GM19467 (cell line): Measurements from ENCODE around the gene IKBKE.
"Not testable (repeated sequence)": the region's sequence is repeated elsewhere in the genome, so short reads cannot be mapped to it uniquely, and the experiment has no call there.

Experiments used
- ATAC-seq: cut with Tn5 transposase; IDR thresholded peaks from one replicate; pipeline ENCODE4 v1.9.1; 2021; ENCODE audit warnings: mild to moderate bottlenecking, moderate library complexity; ENCODE audit not compliant: unreplicated experiment

Gene IKBKE

DNA sequence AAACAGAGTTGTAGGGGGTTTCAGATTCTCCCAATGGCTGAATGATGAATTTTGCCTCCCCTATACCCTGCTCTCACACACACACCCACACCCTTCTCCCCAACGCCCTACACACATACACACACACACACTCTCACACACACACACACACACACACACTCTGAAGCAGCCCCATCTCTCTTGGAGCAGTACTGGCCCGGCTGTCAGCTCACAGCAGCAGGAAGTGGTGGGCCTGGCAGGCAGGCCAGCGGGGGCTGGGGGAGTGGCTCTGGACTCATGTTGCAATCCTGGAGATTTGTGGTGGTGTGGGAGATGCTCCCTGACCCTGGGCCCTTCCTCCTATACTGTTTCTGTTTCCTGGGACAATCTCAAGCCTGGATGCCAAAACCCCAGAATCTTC, 2.2 kb downstream of the IKBKE start:
- ATAC-seq = no peak

DNA sequence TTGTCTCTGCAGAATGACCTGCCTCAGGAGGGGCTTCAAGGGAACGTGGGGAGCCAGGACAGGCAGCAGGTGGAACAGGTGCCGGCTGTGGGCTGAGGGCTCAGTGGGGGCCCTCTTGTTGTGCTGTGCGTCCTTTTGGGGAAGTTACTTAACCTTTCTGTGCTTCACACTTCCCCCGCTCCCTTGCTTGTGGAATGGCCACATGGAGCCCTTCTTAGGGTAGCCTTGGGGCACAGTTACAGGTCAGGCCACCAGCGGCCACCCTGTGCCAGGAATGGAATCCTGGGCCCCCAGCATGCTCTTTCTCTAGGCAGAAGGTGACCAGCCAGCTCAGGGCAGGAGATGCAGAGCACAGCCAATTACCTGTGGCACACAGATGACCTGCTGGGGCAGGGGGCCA, 2.6 kb downstream of the IKBKE start:
- no peak for ATAC-seq

DNA sequence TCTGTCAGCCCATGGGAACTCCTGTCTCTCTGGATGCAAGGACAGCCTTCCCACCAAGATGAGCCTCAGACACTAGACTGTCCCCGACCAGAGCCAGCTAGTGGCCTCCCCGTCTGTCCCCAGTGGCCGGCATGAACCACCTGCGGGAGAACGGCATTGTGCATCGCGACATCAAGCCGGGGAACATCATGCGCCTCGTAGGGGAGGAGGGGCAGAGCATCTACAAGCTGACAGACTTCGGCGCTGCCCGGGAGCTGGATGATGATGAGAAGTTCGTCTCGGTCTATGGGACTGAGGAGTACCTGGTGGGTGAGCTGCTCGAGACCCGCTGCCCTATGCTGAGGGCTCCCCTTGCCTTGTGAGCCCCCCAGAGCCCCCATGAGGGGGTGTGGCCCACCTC, 5.8 kb downstream of the IKBKE start:
- ATAC-seq = no peak

DNA sequence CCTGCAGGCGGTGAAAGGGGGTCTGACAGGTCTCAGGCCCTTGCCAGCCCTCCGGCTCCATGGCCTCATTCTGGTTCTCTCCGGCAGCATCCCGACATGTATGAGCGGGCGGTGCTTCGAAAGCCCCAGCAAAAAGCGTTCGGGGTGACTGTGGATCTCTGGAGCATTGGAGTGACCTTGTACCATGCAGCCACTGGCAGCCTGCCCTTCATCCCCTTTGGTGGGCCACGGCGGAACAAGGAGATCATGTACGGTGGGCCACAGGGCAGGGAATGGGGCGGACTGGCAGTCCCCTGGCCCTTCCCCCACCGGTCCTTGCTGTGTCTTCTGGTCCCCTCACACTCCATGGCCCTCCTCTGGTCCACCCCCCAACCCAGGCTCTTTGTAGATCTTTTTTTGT, 6.3 kb downstream of the IKBKE start:
- no peak for ATAC-seq

DNA sequence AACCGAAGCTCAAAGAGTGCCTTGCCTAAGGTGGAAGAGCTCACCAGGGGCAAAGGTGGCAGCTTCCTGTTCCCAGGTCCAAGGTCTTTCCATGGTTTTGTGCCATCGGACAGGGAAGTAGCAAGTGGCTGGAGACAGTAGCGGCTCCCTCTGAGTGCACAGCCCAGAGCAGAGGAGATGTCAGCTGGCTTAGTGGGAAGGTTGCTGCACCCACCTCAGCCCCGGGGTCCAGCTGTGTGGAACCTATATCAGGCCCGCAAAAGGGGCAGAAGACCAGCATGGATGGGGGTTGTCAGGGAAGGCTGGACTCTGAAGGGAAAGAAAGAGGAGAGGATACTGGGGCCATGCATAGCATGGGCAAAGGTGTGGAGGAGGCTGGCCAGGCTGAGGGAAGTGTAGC, 6.8 kb downstream of the IKBKE start:
- no peak for ATAC-seq

DNA sequence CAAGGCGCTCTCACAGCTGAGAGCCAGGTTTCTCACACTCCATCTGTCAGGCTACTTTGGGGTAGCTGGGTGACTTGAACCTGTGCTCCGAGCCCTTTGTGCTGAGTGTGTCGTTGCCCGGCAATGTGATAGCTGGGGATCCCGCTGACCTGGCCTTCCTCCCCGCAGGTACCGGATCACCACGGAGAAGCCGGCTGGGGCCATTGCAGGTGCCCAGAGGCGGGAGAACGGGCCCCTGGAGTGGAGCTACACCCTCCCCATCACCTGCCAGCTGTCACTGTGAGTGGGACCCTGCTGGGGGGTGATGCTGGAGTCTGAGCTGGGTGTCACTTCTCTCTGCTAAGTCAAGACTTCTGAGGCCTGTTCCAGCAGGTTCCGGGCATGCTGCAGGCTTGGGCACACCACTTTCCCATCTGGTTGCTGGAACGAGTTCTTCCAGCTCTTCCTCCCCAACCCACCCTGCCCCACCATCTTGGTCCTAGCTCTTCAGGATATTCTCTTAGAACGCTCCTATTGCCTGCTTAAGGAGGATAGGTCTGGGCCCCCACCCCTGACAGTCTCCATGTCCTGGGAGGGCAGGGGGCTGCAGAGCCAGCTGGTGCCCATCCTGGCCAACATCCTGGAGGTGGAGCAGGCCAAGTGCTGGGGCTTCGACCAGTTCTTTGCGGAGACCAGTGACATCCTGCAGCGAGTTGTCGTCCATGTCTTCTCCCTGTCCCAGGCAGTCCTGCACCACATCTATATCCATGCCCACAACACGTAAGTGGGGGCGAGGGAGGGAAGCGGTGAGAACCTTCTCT, 7.5 kb downstream of the IKBKE start:
- no peak for ATAC-seq

DNA sequence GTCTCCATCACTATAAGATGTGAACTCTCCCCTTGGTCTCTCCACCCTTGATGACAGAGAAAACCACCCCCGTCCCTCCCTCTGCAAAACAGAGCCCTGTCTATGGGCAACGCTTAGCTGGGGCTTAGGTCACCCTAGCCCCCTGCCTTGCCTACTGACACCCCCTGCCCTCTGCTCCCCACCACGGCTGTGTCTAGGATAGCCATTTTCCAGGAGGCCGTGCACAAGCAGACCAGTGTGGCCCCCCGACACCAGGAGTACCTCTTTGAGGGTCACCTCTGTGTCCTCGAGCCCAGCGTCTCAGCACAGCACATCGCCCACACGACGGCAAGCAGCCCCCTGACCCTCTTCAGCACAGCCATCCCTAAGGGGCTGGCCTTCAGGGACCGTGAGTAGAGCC, 8.5 kb downstream of the IKBKE start:
- no peak for ATAC-seq

DNA sequence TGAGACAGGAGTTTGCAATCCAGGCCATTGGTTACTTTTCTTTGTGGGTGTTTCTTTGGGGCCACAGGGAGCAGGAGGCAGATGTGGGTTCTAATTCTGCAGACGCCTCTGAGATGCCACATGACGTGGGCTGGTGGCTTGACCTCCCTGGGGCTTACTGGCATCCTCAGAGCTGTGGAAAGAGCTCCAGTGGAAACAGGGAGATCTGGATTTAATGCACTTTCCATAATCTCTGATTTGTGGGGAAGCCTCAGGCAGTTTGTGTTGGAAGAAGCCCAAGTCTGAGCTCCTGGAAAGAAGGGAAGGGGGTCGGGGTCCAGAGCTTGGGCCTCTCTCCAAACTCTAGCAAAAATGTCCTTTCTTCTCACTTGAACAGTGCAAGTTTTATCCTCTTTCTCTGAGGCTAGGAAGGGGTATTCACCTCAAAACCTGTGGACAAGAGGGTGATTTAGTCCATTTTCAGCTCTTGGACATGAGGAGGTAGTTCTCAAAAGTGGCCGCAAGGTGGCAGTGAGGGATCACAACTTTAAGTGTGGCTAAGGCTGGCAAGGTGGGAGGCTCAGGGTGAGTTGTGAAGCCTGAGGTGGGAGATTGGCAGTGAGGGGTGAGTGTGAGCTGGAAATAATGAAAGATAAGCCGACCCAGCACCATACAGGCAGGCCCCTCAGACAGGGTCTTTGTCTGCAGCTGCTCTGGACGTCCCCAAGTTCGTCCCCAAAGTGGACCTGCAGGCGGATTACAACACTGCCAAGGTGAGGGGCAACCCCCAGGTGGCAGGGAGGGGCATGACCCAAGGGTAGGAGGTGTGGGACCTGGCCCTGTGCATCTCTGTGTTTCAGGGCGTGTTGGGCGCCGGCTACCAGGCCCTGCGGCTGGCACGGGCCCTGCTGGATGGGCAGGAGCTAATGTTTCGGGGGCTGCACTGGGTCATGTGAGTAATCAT, 9.2 kb downstream of the IKBKE start:
- ATAC-seq = no peak

DNA sequence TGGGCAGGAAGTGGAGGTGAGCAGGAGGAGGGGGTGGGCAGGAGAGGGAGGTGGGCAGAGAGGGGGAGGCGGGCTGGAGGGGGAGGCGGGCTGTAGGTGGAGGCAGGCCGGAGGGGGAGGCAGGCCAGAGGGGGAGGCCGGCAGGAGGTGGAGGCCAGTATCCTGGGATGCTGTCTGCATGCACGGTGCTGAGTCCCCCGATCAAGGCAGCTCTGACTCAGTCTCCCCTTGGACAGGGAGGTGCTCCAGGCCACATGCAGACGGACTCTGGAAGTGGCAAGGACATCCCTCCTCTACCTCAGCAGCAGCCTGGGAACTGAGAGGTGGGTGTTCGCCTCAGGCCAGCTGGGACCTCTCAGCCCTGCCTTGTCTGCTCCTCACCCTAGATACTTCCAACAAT, 9.9 kb downstream of the IKBKE start:
- ATAC-seq = no peak

DNA sequence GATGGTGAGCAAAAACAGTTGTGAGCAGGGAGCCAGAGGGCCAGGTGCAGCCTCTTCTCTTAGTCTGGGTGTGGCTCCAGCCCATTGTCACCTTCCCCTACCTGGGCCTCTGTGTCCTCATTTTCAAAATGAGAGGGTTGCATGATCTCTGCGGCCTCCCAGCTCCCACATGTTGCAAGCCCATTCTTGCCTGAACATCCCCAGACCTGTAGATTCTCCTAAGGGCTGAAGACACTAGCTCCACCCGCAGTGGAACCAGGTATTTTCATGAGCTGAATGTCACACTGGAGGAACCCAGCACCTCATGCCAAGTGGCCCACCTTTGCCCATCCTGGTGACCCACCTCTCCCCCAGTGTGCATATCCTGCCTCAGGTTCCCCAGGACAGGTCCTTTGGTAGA, 12.3 kb downstream of the IKBKE start:
- ATAC-seq = no peak

DNA sequence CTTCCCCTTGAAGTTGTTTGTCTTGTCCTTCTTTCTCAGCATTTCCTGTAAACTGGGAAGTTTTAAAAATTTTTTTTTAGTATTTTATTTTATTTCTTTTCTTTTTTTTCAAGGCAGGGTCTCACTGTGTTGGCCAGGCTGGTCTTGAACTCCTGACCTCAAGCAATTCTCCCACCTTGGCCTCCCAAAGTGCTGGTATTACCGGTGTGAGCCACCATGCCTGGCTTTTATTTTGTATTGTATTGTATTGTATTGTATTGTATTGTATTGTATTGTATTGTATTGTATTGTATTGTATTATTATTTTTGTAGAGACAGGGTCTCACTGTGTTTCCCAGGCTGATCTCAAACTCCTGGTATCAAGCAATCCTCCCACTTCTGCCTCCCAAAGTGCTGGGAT, 13.6 kb downstream of the IKBKE start:
- not testable (repeated sequence) for ATAC-seq

DNA sequence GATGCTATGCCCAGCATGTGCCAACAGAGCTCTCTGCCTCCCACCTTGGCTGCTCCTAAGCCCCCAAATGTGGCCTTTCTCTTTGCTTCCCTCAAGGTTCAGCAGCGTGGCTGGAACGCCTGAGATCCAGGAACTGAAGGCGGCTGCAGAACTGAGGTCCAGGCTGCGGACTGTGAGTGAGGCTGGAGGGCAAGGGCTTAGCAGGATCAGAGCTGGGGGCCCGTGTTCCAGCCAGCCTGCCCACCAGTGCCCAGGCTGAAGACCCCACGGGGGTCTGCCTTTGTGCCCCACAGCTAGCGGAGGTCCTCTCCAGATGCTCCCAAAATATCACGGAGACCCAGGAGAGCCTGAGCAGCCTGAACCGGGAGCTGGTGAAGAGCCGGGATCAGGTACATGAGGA, 14.6 kb downstream of the IKBKE start:
- no peak for ATAC-seq

DNA sequence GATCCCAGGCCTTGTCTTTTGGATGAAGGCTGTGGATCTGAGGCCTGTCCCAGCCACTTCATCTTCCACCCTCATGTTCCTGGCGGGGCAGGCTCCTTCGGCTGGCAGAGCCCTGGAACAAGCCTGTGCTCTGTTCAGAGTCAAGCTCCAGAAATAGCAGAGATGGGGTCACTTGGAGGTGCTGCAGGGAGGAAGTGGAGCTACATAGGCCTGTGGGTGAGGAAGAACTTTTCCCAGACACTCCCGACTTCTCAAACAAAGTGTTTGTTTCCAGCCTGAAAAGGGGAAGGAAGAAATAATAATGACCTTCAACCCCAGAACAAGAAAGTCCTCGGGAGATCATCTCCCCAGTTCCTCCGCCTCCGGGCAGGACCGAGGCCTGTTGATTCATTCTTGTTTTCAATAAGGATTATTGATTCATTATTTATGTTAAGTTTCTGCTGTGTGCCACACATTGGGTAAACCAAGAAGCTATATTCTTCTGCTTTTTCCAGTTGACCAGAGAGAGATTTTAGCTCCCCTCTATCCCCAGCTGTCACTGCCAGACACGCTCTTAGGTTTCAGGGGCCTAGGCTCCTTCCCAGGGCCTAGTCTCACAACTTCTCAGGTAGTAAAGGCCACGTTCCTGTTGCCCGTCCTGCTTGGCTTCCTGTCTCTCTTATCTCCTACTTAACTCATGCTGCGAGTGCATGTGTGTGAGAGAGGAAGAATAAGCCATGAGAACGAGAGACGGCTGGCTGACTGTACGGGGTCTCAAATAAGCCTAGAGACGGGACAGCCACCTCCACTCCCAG, 16.9 kb downstream of the IKBKE start:
- ATAC-seq = no peak

DNA sequence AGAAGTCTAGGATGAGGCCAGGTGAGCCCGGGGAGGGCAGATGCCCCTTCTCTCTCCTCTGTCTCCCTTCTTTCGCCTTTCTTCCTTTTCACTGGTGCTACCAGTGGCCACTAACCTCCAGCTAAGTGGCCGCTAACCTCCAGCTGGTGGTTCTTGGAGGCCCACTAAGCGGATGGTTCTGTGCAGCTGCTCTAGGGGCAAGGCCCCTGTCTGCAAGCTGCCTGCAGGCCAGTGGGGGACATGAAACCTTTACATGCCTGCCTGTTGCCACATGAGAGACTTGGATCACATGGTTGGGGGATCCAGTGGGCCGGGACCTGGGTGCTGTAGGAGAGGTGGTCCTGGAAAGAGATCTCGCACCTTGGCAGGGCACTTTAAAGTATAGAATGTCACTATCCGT, 17.7 kb downstream of the IKBKE start:
- ATAC-seq = no peak

DNA sequence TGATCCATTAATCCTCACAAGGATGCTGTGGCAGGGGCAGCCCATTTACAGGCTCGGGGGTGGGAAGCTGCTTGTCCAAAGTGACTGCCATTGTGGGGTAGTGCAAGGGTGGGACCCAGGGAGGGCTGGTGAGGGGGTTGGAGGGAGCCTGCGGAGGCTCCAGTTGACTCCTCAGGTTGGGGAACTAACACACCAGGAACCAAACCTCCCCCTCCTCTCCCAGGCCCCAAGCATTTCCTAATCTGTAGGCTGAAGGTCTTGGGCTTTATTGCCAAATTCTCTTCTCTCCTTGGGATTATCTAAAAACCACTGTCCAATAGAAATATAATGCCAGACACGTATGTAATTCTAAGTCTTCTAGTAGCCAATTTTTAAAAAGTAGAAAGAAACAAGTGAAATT, 18.2 kb downstream of the IKBKE start:
- ATAC-seq = no peak

DNA sequence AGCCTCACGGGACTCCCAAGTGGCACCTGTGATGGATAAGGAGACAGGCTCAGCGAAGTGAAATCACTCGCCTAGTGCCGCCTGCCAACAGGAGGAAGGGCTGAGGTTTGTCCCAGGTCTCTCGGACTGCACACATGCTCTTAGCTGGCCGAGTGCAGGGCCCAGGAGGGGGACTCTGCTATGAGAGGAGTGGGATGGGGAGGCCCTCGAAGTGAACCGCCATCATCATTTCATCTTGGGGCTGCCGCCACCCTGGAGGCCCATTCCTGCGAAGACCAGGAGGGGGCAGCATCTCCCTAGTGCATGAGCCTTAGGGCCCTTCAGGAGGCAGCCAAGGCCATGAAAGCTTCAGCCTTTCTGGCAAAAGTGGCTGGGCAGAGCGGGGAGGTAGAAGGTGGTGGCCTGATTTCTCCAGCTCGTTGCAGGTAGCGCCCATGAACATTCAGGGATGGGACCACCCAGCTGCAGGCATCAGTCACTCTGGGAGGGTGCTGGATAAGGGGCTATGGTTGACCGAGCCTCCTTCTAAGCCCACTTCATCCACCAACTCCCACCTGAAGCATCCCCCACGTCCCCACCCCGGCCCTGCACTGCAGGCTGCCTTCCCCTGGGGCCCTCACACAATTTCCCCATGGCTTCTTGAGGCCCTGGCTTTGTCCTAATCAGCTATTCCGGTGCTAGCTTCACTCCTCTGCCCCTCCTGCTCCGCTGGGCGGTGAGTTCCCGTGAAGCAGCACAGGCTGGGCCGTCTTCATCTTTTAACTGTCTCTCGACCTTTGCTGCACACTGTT, 19.9 kb downstream of the IKBKE start:
- no peak for ATAC-seq

DNA sequence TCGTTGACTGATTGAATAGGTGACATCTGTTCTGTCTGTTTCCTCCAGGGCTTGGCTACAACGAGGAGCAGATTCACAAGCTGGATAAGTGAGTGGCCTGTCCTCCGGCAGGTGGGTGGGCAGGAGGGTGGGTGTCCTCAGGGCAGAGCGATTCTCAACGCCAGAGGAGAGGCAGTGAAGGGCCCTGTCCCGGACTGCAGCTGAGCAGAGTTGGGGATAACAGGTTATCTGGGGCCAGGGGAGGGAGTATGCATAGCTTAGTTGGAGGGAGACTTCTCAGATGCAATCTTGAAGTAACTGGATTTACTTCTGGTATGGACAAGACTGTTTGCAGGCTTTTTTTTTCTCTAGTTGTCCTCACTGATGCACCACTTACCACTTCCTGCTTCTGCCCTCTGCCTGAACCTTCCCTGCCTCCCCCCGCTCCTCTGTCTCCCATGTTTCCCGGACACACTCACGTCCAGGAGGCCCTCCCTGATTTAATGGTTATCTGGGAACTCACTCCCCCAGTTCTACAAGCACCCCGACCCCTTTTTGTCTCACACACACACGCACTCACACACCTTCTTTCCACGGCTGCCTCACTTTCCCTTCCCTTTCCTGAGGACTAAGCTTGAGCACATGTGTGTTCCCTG, 20.6 kb downstream of the IKBKE start:
- no peak for ATAC-seq

DNA sequence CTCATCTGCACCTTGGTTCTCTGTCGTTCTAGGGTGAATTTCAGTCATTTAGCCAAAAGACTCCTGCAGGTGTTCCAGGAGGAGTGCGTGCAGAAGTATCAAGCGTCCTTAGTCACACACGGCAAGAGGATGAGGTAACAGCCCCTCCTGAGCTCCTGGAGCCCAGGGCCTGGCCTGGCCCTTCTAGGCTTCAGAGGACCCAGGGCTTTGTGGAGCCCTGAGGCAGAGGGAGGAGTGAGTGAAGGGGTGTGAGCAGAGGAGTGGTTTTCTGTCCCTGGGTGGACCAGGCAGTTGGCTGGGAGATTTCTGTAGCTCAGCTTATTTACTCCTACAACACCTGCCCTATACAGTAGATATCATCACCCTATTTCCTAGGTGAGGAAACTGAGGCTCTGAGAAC, 21.3 kb downstream of the IKBKE start:
- ATAC-seq = no peak

DNA sequence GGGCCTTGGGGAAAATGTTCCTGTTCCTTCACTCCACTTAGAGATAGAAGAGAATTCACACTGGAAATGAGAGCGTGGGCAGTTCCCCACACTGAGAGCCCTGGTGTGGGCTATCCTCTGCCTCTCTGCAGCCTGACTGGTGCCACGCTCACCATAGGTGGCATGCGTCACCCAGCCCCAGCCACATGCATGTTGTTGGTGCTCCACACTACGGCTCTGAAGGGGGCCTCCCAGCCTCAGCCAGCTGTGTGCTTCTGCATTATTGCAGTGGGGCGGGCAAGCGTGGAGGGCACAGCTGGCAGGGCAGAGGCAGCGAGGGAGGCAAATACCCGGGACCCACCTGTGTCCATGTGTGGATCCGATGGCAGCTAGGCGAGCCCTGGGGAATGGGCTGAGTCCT, 22.3 kb downstream of the IKBKE start:
- no peak for ATAC-seq

DNA sequence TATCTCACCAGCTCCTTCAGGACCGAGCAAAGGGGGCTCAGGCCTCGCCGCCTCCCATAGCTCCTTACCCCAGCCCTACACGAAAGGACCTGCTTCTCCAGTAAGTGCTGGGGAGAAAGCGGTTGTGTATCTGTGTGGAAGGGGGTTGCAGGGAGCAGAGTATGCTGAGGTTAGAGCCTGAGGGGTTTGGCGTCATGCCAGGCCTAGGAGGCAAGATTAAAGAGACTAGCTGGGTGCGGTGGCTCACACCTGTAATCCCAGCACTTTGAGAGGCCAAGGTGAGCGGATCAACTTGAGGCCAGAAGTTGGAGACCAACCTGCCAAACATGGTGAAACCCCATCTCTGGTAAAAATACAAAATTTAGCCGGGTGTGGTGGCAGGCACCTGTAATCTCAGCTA, 23.0 kb downstream of the IKBKE start:
- no peak for ATAC-seq
